CD14-positive monocyte (primary cell): ENCODE measurements around the gene PIK3C3. TPM values are rescaled to one million over a fixed set of nuclear protein-coding genes. Genes with fewer than 3 reads are reported as not detected.
A peak's percentile ranks its signal among the peaks of the same experiment; 100 is the strongest.

Experiments used
- DNase-seq, 3 donors: peaks; one replicate each; pipeline ENCODE4 v3.0.0-alpha.2; 2011 to 2022
- H2AFZ ChIP-seq: 2 replicates; pipeline ENCODE4 v1.6.0; 2012; ENCODE audit warnings: mild to moderate bottlenecking, low read depth, low read length, inconsistent platforms; ENCODE audit not compliant: insufficient read depth, poor library complexity, severe bottlenecking
- H3K27ac ChIP-seq, 2 donors: 1 replicate in 1 of 2; 2 replicates in 1 of 2; pipeline ENCODE4 v1.5.1; 2012 to 2013; ENCODE audit warnings: low read length in 2 of 2, control low read depth in 1 of 2, inconsistent platforms in 1 of 2, low read depth in 1 of 2, mild to moderate bottlenecking in 1 of 2
- H3K27me3 ChIP-seq, 2 donors: one replicate each; pipeline versions ENCODE4 v1.6.0 to v1.6.1; 2011 to 2013; ENCODE audit warnings: low read length in 2 of 2; ENCODE audit not compliant: control insufficient read depth in 2 of 2, insufficient read depth in 2 of 2
- H3K36me3 ChIP-seq, 2 donors: replicated peaks in 1 of 2; 1 replicate in 1 of 2; 2 replicates in 1 of 2; pipeline versions ENCODE4 v1.5.1 to v1.6.1; 2012 to 2013; ENCODE audit warnings: low read length in 2 of 2, control low read depth in 1 of 2, inconsistent platforms in 1 of 2, mild to moderate bottlenecking in 1 of 2; ENCODE audit not compliant: insufficient read depth in 2 of 2, control insufficient read depth in 1 of 2
- H3K4me1 ChIP-seq, 2 donors: 1 replicate in 1 of 2; 2 replicates in 1 of 2; pipeline versions ENCODE4 v1.5.1 to v1.6.1; 2012 to 2013; ENCODE audit warnings: low read length in 2 of 2, control low read depth in 1 of 2, inconsistent platforms in 1 of 2, mild to moderate bottlenecking in 1 of 2, moderate library complexity in 1 of 2; ENCODE audit not compliant: insufficient read depth in 2 of 2, control insufficient read depth in 1 of 2
- H3K4me2 ChIP-seq: replicated peaks from 2 replicates; pipeline ENCODE3; 2012; ENCODE audit warnings: low read length, moderate library complexity, mild to moderate bottlenecking; ENCODE audit not compliant: poor library complexity, severe bottlenecking; ENCODE audit errors: extremely low read depth
- H3K4me3 ChIP-seq, 3 experiments: fragments of 200-600 bp in 1 of 3; sonication (generic) in 1 of 3; replicated peaks in 1 of 3; 1 replicate in 2 of 3; 2 replicates in 1 of 3; pipeline ENCODE4 v1.5.1; 2011 to 2013; ENCODE audit warnings: low read length in 3 of 3, mild to moderate bottlenecking in 3 of 3, control low read depth in 2 of 3, low read depth in 2 of 3, inconsistent platforms in 1 of 3, moderate library complexity in 1 of 3
- H3K79me2 ChIP-seq: 2 replicates; pipeline ENCODE4 v1.6.0; 2012; ENCODE audit warnings: mild to moderate bottlenecking, control low read depth, inconsistent platforms, low read length, moderate library complexity; ENCODE audit not compliant: insufficient read depth
- H3K9ac ChIP-seq: 2 replicates; pipeline ENCODE4 v1.6.0; 2017; ENCODE audit warnings: low read length, mild to moderate bottlenecking; ENCODE audit not compliant: insufficient read depth, poor library complexity, severe bottlenecking
- H3K9me3 ChIP-seq, 2 donors: replicated peaks in 1 of 2; 1 replicate in 1 of 2; 2 replicates in 1 of 2; pipeline versions ENCODE4 v1.5.1 to v1.6.1; 2012 to 2013; ENCODE audit warnings: low read length in 2 of 2, control low read depth in 1 of 2; ENCODE audit not compliant: control insufficient read depth in 1 of 2, insufficient read depth in 1 of 2
- H4K20me1 ChIP-seq: 2 replicates; pipeline ENCODE4 v1.6.0; 2012; ENCODE audit warnings: mild to moderate bottlenecking, low read length, control low read depth, moderate library complexity; ENCODE audit not compliant: insufficient read depth
- H3K27ac Mint-ChIP-seq, 7 donors: one replicate each; pipeline ENCODE4 v1.8.0; 2020; ENCODE audit warnings: mild to moderate bottlenecking in 7 of 7, mixed read lengths in 7 of 7, moderate library complexity in 6 of 7, inconsistent platforms in 2 of 7
- H3K27me3 Mint-ChIP-seq, 3 donors: one replicate each; pipeline ENCODE4 v1.8.0; 2021 to 2022; ENCODE audit warnings: low read depth in 3 of 3, mild to moderate bottlenecking in 3 of 3, mixed read lengths in 3 of 3, moderate library complexity in 3 of 3, inconsistent platforms in 1 of 3
- H3K36me3 Mint-ChIP-seq, 2 donors: one replicate each; pipeline ENCODE4 v1.8.0; 2020; ENCODE audit warnings: mixed read lengths in 2 of 2, inconsistent platforms in 1 of 2, mild to moderate bottlenecking in 1 of 2
- H3K4me1 Mint-ChIP-seq: one replicate; pipeline ENCODE4 v1.8.0; 2020; ENCODE audit warnings: mild to moderate bottlenecking, mixed read lengths
- H3K4me3 Mint-ChIP-seq, 2 donors: one replicate each; pipeline ENCODE4 v1.8.0; 2020; ENCODE audit warnings: mild to moderate bottlenecking in 2 of 2, mixed read lengths in 2 of 2, moderate library complexity in 1 of 2
- H3K9me3 Mint-ChIP-seq, 7 donors: one replicate each; pipeline ENCODE4 v1.8.0; 2020 to 2022; ENCODE audit warnings: mixed read lengths in 7 of 7, mild to moderate bottlenecking in 6 of 7, moderate library complexity in 6 of 7, inconsistent platforms in 2 of 7
- CTCF ChIP-seq: fragments of 200-600 bp; IDR thresholded peaks from one replicate; pipeline ENCODE4 v1.8.0; 2022; ENCODE audit warnings: antibody characterized with exemption, mild to moderate bottlenecking
- WGBS: methylation state at CpG from one replicate; pipeline ENCODE4 v1.1.5; 2013; ENCODE audit warnings: missing lambda C conversion rate; ENCODE audit not compliant: insufficient coverage; 5-methylcytosine and 5-hydroxymethylcytosine counted together
- intact Hi-C, 2 donors: fragments of 100-400 bp; cut with micrococcal nuclease; formaldehyde crosslinking; loops; one replicate each; pipeline versions ENCODE4 v1.15.0 to v1.15.1; 2023
- polyA plus RNA-seq, 3 donors: library from polyadenylated mRNA; depleted of rRNA in 1 of 3; unstranded in 2 of 3; stranded (reverse) in 1 of 3; fragments of 300-500 nt in 2 of 3; fragments of >200 nt in 1 of 3; fragmentation: Illumina TruSeq in 2 of 3; gene quantifications; 1 replicate in 2 of 3; 2 replicates in 1 of 3; pipeline ENCODE4 v1.2.3, GENCODE V29; 2012 to 2021

Gene PIK3C3
- polyA plus RNA-seq, 3 donors: 16.5 to 29.1 (median 25.9) TPM

- Histone ChIP-seq H3K27ac (peak overlapping the region in 1 of 2 donors; percentile 49), H4K20me1 (no peaks in the 10 kb centered on the region), H3K4me1 (peaks cover 15 to 19% of the 10 kb centered on the region in 2 donors), H3K27me3 (no peaks in the 10 kb centered on the region), H3K4me2 (no peak overlapping the region), H3K9ac (no peak overlapping the region), H3K4me3 (no peak overlapping the region), H3K36me3 (no peaks in the 10 kb centered on the region), H3K9me3 (no peaks in the 10 kb centered on the region), H2AFZ (no peak overlapping the region), H3K79me2 (no peaks in the 10 kb centered on the region)
- WGBS: 100% methylated on average over 2 of the region's 10 CpGs
- intact Hi-C loops: loop anchor here (10.0 kb wide), 1 partner anchor 1162 kb away; the partner anchor contains the start of gene SYT4 (in 2 of the 2)
- Mint-ChIP-seq H3K4me3 (no peak overlapping the region), H3K27ac (peak overlapping the region in 1 of 7 donors; percentile 80), H3K4me1 (peaks cover 18% of the 10 kb centered on the region), H3K36me3 (no peaks in the 10 kb centered on the region), H3K27me3 (peaks cover 0 to 2% (median 1%) of the 10 kb centered on the region in 3 donors), H3K9me3 (peaks cover 0 to 3% (median 0%) of the 10 kb centered on the region in 7 donors)
- TF ChIP-seq CTCF: no peak
- no peak for DNase-seq
These were observed 157.8 kb downstream of the PIK3C3 start for GRCh38 chr18:42112657-42113420.

GRCh38 chr18:42113529-42114191, 158.6 kb downstream of the PIK3C3 start:
- H3K9ac ChIP-seq: peak overlapping the region; percentile 34
- Mint-ChIP-seq H3K4me3 (peak overlapping the region in 1 of 2 donors; percentile 57), H3K4me1 (peaks cover 18% of the 10 kb centered on the region), H3K27ac (peak overlapping the region in 6 of 7 donors; percentile 25 to 80 (median 66)), H3K36me3 (no peaks in the 10 kb centered on the region), H3K9me3 (peaks cover 0 to 3% (median 0%) of the 10 kb centered on the region in 7 donors), H3K27me3 (peaks cover 0 to 3% (median 1%) of the 10 kb centered on the region in 3 donors)
- H3K36me3 ChIP-seq: no peaks in the 10 kb centered on the region
- no peaks in the 10 kb centered on the region for H4K20me1 ChIP-seq
- no peaks in the 10 kb centered on the region for H3K27me3 ChIP-seq
- TF ChIP-seq CTCF: no peak
- H2AFZ ChIP-seq: peak overlapping the region; percentile 68
- peak overlapping the region; percentile 62 for H3K4me2 ChIP-seq
- intact Hi-C loops: loop anchor here (10.0 kb wide), 1 partner anchor 1161 kb away; the partner anchor contains the start of gene SYT4 (in 2 of the 2)
- peak overlapping the region in 1 of 2 donors; percentile 49 for H3K27ac ChIP-seq
- H3K9me3 ChIP-seq: no peaks in the 10 kb centered on the region
- DNase-seq: peak in 1 of 3 donors; percentile 3
- no peaks in the 10 kb centered on the region for H3K79me2 ChIP-seq
- H3K4me1 ChIP-seq: peaks cover 15 to 19% of the 10 kb centered on the region in 2 donors
- peak overlapping the region in 1 of 3 experiments; percentile 52 for H3K4me3 ChIP-seq
- WGBS: 5% methylated on average over 3 of the region's 5 CpGs
